NK-92 (cell line): Measurements from ENCODE around the gene HS1BP3.

Experiments
- DNase-seq: peaks from one replicate; lab custom pipeline; 2025; ENCODE audit not compliant: unreplicated experiment; lab: John Stamatoyannopoulos, UW

HS1BP3 gene

GRCh38 chr2:20632446-20632990 is 18.4 kb downstream of the HS1BP3 start:
- no peak for DNase-seq

- DNase-seq = no peak
Measured at GRCh38 chr2:20631617-20632307, 19.1 kb downstream of the HS1BP3 start.

GRCh38 chr2:20630967-20631366 is 19.9 kb downstream of the HS1BP3 start:
- DNase-seq = no peak

- no peak for DNase-seq
Measured at GRCh38 chr2:20629581-20630171, 21.2 kb downstream of the HS1BP3 start.

- no peak for DNase-seq
Measured at GRCh38 chr2:20629181-20629580, 21.7 kb downstream of the HS1BP3 start.

GRCh38 chr2:20627712-20628380 is 23.1 kb downstream of the HS1BP3 start:
- DNase-seq = no peak

GRCh38 chr2:20626698-20627513 is 24.0 kb downstream of the HS1BP3 start:
- DNase-seq = no peak

GRCh38 chr2:20626392-20626697 is 24.6 kb downstream of the HS1BP3 start:
- DNase-seq = no peak

GRCh38 chr2:20625491-20626391 is 25.2 kb downstream of the HS1BP3 start:
- DNase-seq = no peak

GRCh38 chr2:20624884-20625485 is 25.9 kb downstream of the HS1BP3 start:
- no peak for DNase-seq

GRCh38 chr2:20624156-20624883 is 26.6 kb downstream of the HS1BP3 start:
- DNase-seq = no peak

GRCh38 chr2:20623741-20624155 is 27.1 kb downstream of the HS1BP3 start:
- DNase-seq = no peak

GRCh38 chr2:20623241-20623640 is 27.7 kb downstream of the HS1BP3 start:
- no peak for DNase-seq

GRCh38 chr2:20622731-20623130 is 28.2 kb downstream of the HS1BP3 start:
- DNase-seq = no peak

- DNase-seq = no peak
Measured at GRCh38 chr2:20622296-20622686, 28.6 kb downstream of the HS1BP3 start.

GRCh38 chr2:20621366-20622295 is 29.3 kb downstream of the HS1BP3 start:
- DNase-seq = no peak

GRCh38 chr2:20620696-20621365 is 30.1 kb downstream of the HS1BP3 start:
- no peak for DNase-seq

- DNase-seq = no peak
Measured at GRCh38 chr2:20620271-20620681, 30.6 kb downstream of the HS1BP3 start.
